H1 (cell line): ENCODE measurements around the gene CAV3. TPM values are rescaled to one million over a fixed set of nuclear protein-coding genes. Genes with fewer than 3 reads are reported as not detected.

Experiments used
- CTCF ChIA-PET: fragments of 300-600 bp; sonication (Branson Sonifier 250); formaldehyde crosslinking; loops from one replicate; lab custom pipeline; 2021; ENCODE audit not compliant: partially characterized antibody; lab: Charles Lee
- POLR2A ChIA-PET: fragments of 300-600 bp; sonication (Branson Sonifier 250); formaldehyde crosslinking; loops from one replicate; lab custom pipeline; 2021; ENCODE audit warnings: inconsistent platforms; ENCODE audit not compliant: partially characterized antibody; lab: Charles Lee
- DNase-seq, 2 experiments: peaks; one replicate each; pipeline versions ENCODE4 v3.0.0 to v3.0.0-alpha.2; 2010 to 2022; ENCODE audit warnings: low spot score in 2 of 2, low read depth in 1 of 2, mixed read lengths in 1 of 2
- FAIRE-seq: peaks from 2 replicates; lab custom pipeline; 2011; peaks lifted over from hg19 to GRCh38; lab: Jason Lieb, UNC
- H2AFZ ChIP-seq: 2 replicates; pipeline ENCODE4 v1.8.1; 2012; ENCODE audit warnings: low read length, inconsistent platforms
- H2AK5ac ChIP-seq: 2 replicates; pipeline ENCODE4 v1.6.1; 2013; ENCODE audit warnings: low read depth, low read length
- H2BK120ac ChIP-seq: replicated peaks from 2 replicates; pipeline ENCODE3; 2013; ENCODE audit warnings: low read depth, low read length, inconsistent platforms
- H2BK12ac ChIP-seq: 2 replicates; pipeline ENCODE4 v1.6.1; 2013; ENCODE audit warnings: low read depth, low read length
- H2BK15ac ChIP-seq: 2 replicates; pipeline ENCODE4 v1.6.1; 2013; ENCODE audit warnings: low read length
- H2BK20ac ChIP-seq: 2 replicates; pipeline ENCODE4 v1.6.1; 2013; ENCODE audit warnings: low read length
- H2BK5ac ChIP-seq: 2 replicates; pipeline ENCODE4 v1.6.1; 2013; ENCODE audit warnings: low read depth, low read length
- H3K14ac ChIP-seq: 2 replicates; pipeline ENCODE4 v1.6.1; 2013; ENCODE audit warnings: inconsistent platforms; ENCODE audit not compliant: insufficient read length
- H3K18ac ChIP-seq: 2 replicates; pipeline ENCODE4 v1.6.1; 2013; ENCODE audit warnings: low read length; ENCODE audit errors: extremely low read depth
- H3K23ac ChIP-seq: 2 replicates; pipeline ENCODE4 v1.6.1; 2013; ENCODE audit warnings: inconsistent platforms; ENCODE audit not compliant: insufficient read length
- H3K23me2 ChIP-seq: 2 replicates; pipeline ENCODE4 v1.6.1; 2013; ENCODE audit warnings: low read depth, low read length
- H3K27ac ChIP-seq: 2 replicates; pipeline ENCODE4 v1.6.1; 2011; ENCODE audit warnings: low read depth, low read length, inconsistent platforms
- H3K27me3 ChIP-seq, 4 experiments: replicated peaks in 1 of 4; 1 replicate in 1 of 4; 2 replicates in 3 of 4; pipeline versions ENCODE4 v1.6.1 to v1.8.1; 2011 to 2013; ENCODE audit warnings: low read length in 3 of 4, mild to moderate bottlenecking in 3 of 4, inconsistent platforms in 2 of 4, mixed read lengths in 2 of 4, moderate library complexity in 1 of 4; ENCODE audit not compliant: control insufficient read depth in 3 of 4, insufficient read depth in 3 of 4; ENCODE audit errors: extremely low read depth in 1 of 4
- H3K36me3 ChIP-seq, 4 experiments: 2 replicates each; pipeline versions ENCODE4 v1.6.1 to v1.8.1; 2011 to 2013; ENCODE audit warnings: mild to moderate bottlenecking in 4 of 4, low read length in 3 of 4, moderate library complexity in 2 of 4, control low read depth in 1 of 4, inconsistent platforms in 1 of 4; ENCODE audit not compliant: insufficient read depth in 4 of 4, control insufficient read depth in 2 of 4
- H3K4ac ChIP-seq: replicated peaks from 2 replicates; pipeline ENCODE3; 2013; ENCODE audit warnings: low read length, low read depth, mixed read lengths, inconsistent platforms; ENCODE audit not compliant: insufficient read length
- H3K4me1 ChIP-seq, 4 experiments: replicated peaks in 1 of 4; 1 replicate in 1 of 4; 2 replicates in 3 of 4; pipeline versions ENCODE4 v1.6.1 to v1.8.1; 2011 to 2013; ENCODE audit warnings: low read length in 3 of 4, inconsistent platforms in 2 of 4, mixed read lengths in 1 of 4; ENCODE audit not compliant: insufficient read depth in 4 of 4, control insufficient read depth in 3 of 4
- H3K4me2 ChIP-seq, 2 experiments: 2 replicates each; pipeline versions ENCODE4 v1.6.1 to v1.8.1; 2011 to 2013; ENCODE audit warnings: low read depth in 2 of 2, low read length in 2 of 2, control low read depth in 1 of 2, inconsistent platforms in 1 of 2, mild to moderate bottlenecking in 1 of 2; ENCODE audit not compliant: insufficient read depth in 1 of 2
- H3K4me3 ChIP-seq, 4 experiments: fragments of 200-600, 300-600 bp in 1 of 4; sonication (generic), shearing (Covaris generic), sonication (Bioruptor Twin) in 1 of 4; 2 replicates each; pipeline versions ENCODE4 v1.5.1 to v1.8.1; 2011 to 2016; ENCODE audit warnings: low read length in 4 of 4, low read depth in 3 of 4, control low read depth in 2 of 4, inconsistent platforms in 2 of 4, mild to moderate bottlenecking in 2 of 4, mixed read lengths in 1 of 4, moderate library complexity in 1 of 4; ENCODE audit not compliant: insufficient read depth in 2 of 4; ENCODE audit errors: extremely low read depth in 1 of 4
- H3K56ac ChIP-seq: replicated peaks from 2 replicates; pipeline ENCODE3; 2013; ENCODE audit warnings: low read depth, mild to moderate bottlenecking, mixed read lengths, low read length, inconsistent platforms; ENCODE audit not compliant: insufficient read length
- H3K79me1 ChIP-seq: 2 replicates; pipeline ENCODE4 v1.6.1; 2013; ENCODE audit warnings: low read depth, low read length, control low read depth
- H3K79me2 ChIP-seq, 2 experiments: 2 replicates each; pipeline versions ENCODE4 v1.6.1 to v1.8.1; 2012 to 2013; ENCODE audit warnings: low read length in 2 of 2, mild to moderate bottlenecking in 2 of 2, inconsistent platforms in 1 of 2; ENCODE audit not compliant: insufficient read depth in 2 of 2, control insufficient read depth in 1 of 2
- H3K9ac ChIP-seq, 4 experiments: replicated peaks in 1 of 4; 1 replicate in 1 of 4; 2 replicates in 3 of 4; pipeline versions ENCODE4 v1.6.1 to v1.8.1; 2011 to 2013; ENCODE audit warnings: low read depth in 3 of 4, low read length in 3 of 4, control low read depth in 2 of 4, mild to moderate bottlenecking in 2 of 4, moderate library complexity in 2 of 4, inconsistent platforms in 1 of 4; ENCODE audit errors: extremely low read depth in 1 of 4
- H3K9me3 ChIP-seq, 2 experiments: 2 replicates each; pipeline versions ENCODE4 v1.6.1 to v1.8.1; 2012 to 2013; ENCODE audit warnings: mild to moderate bottlenecking in 2 of 2, moderate library complexity in 2 of 2, control low read depth in 1 of 2, inconsistent platforms in 1 of 2, low read depth in 1 of 2, low read length in 1 of 2, mixed read lengths in 1 of 2; ENCODE audit not compliant: insufficient read depth in 2 of 2
- H4K20me1 ChIP-seq, 2 experiments: replicated peaks in 1 of 2; 2 replicates each; pipeline versions ENCODE3 to v1.8.1; 2011 to 2013; ENCODE audit warnings: inconsistent platforms in 2 of 2, low read length in 2 of 2, mild to moderate bottlenecking in 1 of 2; ENCODE audit not compliant: insufficient read depth in 2 of 2, control insufficient read depth in 1 of 2
- H4K5ac ChIP-seq: 2 replicates; pipeline ENCODE4 v1.6.1; 2013; ENCODE audit warnings: low read length, low read depth, mixed read lengths, inconsistent platforms; ENCODE audit not compliant: insufficient read length
- H4K8ac ChIP-seq: 2 replicates; pipeline ENCODE4 v1.8.0; 2013; ENCODE audit warnings: mild to moderate bottlenecking, moderate library complexity, low read length, inconsistent platforms; ENCODE audit not compliant: insufficient read depth; ENCODE audit errors: extremely low read depth
- H4K91ac ChIP-seq: replicated peaks from 2 replicates; pipeline ENCODE3; 2013; ENCODE audit warnings: low read length, mixed read lengths, inconsistent platforms; ENCODE audit not compliant: insufficient read length
- BRCA1 ChIP-seq: IDR thresholded peaks from 2 replicates; pipeline ENCODE4 v1.6.1; 2012; ENCODE audit warnings: low read depth, low read length, improper control_type of control experiment
- CBX8 ChIP-seq: fragments of 300-800, 300-1000 bp; sonication (generic); IDR thresholded peaks from 2 replicates; pipeline ENCODE4 v1.7.1; 2016; ENCODE audit warnings: low read depth, low read length, borderline replicate concordance
- CHD2 ChIP-seq: IDR thresholded peaks from 2 replicates; pipeline ENCODE4 v1.6.1; 2012; ENCODE audit warnings: low read length, improper control_type of control experiment
- CTCF ChIP-seq, 3 experiments: IDR thresholded peaks; 1 replicate in 2 of 3; 2 replicates in 1 of 3; pipeline versions ENCODE4 v1.5.1 to v1.6.1; 2011; ENCODE audit warnings: low read length in 3 of 3, mild to moderate bottlenecking in 3 of 3, inconsistent platforms in 2 of 3, low read depth in 1 of 3, moderate library complexity in 1 of 3; ENCODE audit not compliant: insufficient read depth in 1 of 3; ENCODE audit errors: control extremely low read depth in 1 of 3
- FOSL1 ChIP-seq: IDR thresholded peaks from 2 replicates; pipeline ENCODE4 v1.6.1; 2011; ENCODE audit warnings: mild to moderate bottlenecking, low read depth, low read length, moderate library complexity; ENCODE audit not compliant: insufficient read depth
- NANOG ChIP-seq: IDR thresholded peaks from 2 replicates; pipeline ENCODE4 v1.6.1; 2011; ENCODE audit warnings: low read length, low read depth, mild to moderate bottlenecking, inconsistent platforms; ENCODE audit not compliant: insufficient read depth, poor library complexity, severe bottlenecking
- NRF1 ChIP-seq: IDR thresholded peaks from 2 replicates; pipeline ENCODE4 v1.6.1; 2011; ENCODE audit warnings: mild to moderate bottlenecking, low read depth, low read length, improper control_type of control experiment
- POLR2AphosphoS5 ChIP-seq: IDR thresholded peaks from 2 replicates; pipeline ENCODE4 v1.6.1; 2011; ENCODE audit warnings: low read depth, low read length
- WGBS, 2 experiments: shearing (Covaris generic) in 1 of 2; methylation state at CpG; one replicate each; pipeline versions ENCODE4 v1.1.6 to v1.1.7; 2013 to 2015; ENCODE audit warnings: low lambda C conversion rate in 2 of 2, mixed read lengths in 2 of 2, inconsistent platforms in 1 of 2, low coverage in 1 of 2, missing lambda C conversion rate in 1 of 2; ENCODE audit not compliant: insufficient replicate concordance in 2 of 2, insufficient coverage in 1 of 2, insufficient read length in 1 of 2; ENCODE audit errors: extremely low coverage in 1 of 2, missing lambda C conversion rate in 1 of 2; 5-methylcytosine and 5-hydroxymethylcytosine counted together
- polyA plus RNA-seq, 7 experiments: library from polyadenylated mRNA; depleted of rRNA in 3 of 7; stranded (reverse) in 5 of 7; unstranded in 2 of 7; fragments of >200 nt in 5 of 7; fragments of 200-250 nt in 2 of 7; gene quantifications; 1 replicate in 5 of 7; 2 replicates in 1 of 7; 4 replicates in 1 of 7; pipeline versions ENCODE4 v1.2.1 to v1.2.3, GENCODE V29; 2011 to 2013; ENCODE audit warnings: missing spikeins in 2 of 7, mixed read lengths in 2 of 7
- total RNA-seq: library from RNA; stranded (reverse); fragmentation: NEBNext Ultra II Directional; extraction: Animal tissue kit (Norgen Biotek cat#: 25700); gene quantifications from 2 replicates; pipeline ENCODE4 v1.2.1, GENCODE V29; 2021

Gene CAV3
- total and polyA plus RNA-seq, 2 of the 8 experiments (the other 6 are each of a cell fraction or from before 2014, with no cell fraction given): not detected

GRCh38 chr3:8734137-8734878, 706 bp downstream of the CAV3 start:
- H3K4me2 ChIP-seq: no peak overlapping the region
- H4K20me1 ChIP-seq: no peaks in the 10 kb centered on the region
- no peaks in the 10 kb centered on the region for H3K79me2 ChIP-seq
- peaks cover 0 to 2% (median 0%) of the 10 kb centered on the region in 4 experiments; a peak in 3 of 7 replicates for H3K27me3 ChIP-seq
- no peak overlapping the region for H3K9ac ChIP-seq
- no peak for DNase-seq
- no peak overlapping the region for H2BK120ac ChIP-seq
- no peak overlapping the region for H4K8ac ChIP-seq
- no peak overlapping the region for H3K27ac ChIP-seq
- peaks cover 0 to 7% (median 3%) of the 10 kb centered on the region in 4 experiments; a peak in 4 of 7 replicates for H3K4me1 ChIP-seq
- H2BK20ac ChIP-seq: no peak overlapping the region
- H3K79me1 ChIP-seq: no peaks in the 10 kb centered on the region
- H3K18ac ChIP-seq: no peak overlapping the region
- H2AK5ac ChIP-seq: no peak overlapping the region
- no peak overlapping the region for H2BK5ac ChIP-seq
- no peak overlapping the region for H2AFZ ChIP-seq
- H4K5ac ChIP-seq: no peak overlapping the region
- H2BK15ac ChIP-seq: no peak overlapping the region
- no peak overlapping the region for H4K91ac ChIP-seq
- H3K23me2 ChIP-seq: no peaks in the 10 kb centered on the region
- H3K14ac ChIP-seq: no peak overlapping the region
- H3K36me3 ChIP-seq: no peaks in the 10 kb centered on the region
- H3K56ac ChIP-seq: no peak overlapping the region
- no peak overlapping the region for H3K4ac ChIP-seq
- CTCF ChIA-PET: interaction anchor here (1.3 to 6.5 kb wide), 3 partner anchors 19 to 22 kb away, joined by 4 to 37 read pairs (median 7); no protein-coding TSS in a partner anchor
- H3K4me3 ChIP-seq: no peak overlapping the region
- H3K23ac ChIP-seq: no peak overlapping the region
- 95% methylated on average over 17 of the region's 19 CpGs; no CpG with 5 or more reads in 1 of the 2 experiments for WGBS, 2 experiments
- H2BK12ac ChIP-seq: no peak overlapping the region
- POLR2A ChIA-PET: interaction anchor here (1.2 kb wide), 1 partner anchor 11 kb away, joined by 3 read pairs; no protein-coding TSS in a partner anchor
- FAIRE-seq: no peak
- no peaks in the 10 kb centered on the region for H3K9me3 ChIP-seq
- TF ChIP-seq BRCA1 (no peak), FOSL1 (no peak), CHD2 (no peak), POLR2AphosphoS5 (no peak), NRF1 (no peak), NANOG (no peak), CBX8 (no peak), CTCF (IDR thresholded peaks at IDR 0.05; ENCODE audit: control extremely low read depth in 1 of 3, insufficient read depth in 1 of 3, low read depth in 1 of 3, low read length in 3 of 3) (no peak)
